Raji (cell line): ENCODE data around the gene STPG4.

ENCODE experiments used
- POLR2A ChIP-seq: IDR thresholded peaks from 2 replicates; pipeline ENCODE4 v1.6.1; 2011; ENCODE audit warnings: low read depth, low read length, control low read depth; ENCODE audit not compliant: insufficient read depth

Gene STPG4

DNA sequence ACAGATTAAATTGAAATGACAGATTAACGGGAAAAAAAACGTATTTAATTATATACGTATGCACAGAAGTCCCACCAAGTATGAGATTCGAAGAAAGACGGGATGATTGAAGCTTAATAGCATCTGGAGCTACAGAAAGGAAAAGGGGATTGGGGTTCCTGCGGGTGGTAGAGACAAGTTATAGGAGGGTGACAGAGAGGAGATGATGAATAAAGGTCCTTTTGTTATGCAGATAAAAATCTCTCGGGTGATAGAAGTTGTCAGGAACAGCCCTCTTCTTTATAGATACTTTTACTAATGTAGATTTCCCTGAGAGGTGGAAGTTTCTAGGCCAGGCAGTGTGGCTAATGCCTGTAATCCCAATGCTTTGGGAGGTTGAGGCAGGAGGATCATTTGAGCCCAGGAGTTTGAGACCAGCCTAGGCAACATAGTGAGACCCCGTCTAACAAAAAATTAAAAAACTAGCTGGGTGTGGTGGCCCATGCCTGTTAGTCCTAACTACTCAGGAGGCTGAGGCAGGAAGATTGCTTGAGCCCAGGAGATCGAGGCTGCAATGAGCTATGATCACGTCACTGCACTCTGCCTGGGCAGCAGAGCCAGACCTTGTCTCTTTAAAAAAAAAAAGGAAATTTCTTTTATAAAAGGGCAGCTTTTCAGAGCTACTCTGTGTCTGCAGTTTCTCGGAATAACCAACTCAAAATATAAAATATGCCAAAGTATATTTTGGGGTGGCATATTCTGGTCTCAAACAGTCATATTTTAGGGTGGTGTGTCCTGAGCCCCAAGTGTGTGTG is 113.0 kb downstream of the STPG4 start:
- no peak for TF ChIP-seq POLR2A

DNA sequence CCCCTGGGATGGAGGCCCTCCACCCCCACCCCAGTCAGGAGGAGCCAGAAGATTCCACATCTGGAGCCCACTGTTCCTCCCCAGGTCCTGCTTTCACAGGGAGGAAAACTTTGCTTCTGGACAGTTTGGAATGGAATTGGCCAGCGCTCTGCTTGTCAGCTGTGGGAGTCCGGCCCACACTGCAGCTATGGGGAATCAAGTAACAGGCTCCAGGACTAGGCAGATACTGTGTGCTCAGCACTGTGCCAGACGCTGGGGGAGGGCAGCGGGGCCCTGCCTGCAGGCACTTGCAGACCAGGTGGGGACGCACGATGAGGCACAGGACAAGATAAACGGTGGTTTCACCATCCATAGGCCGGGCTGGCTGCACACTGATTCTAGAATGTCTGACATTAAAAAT is 114.0 kb downstream of the STPG4 start:
- no peak for TF ChIP-seq POLR2A

DNA sequence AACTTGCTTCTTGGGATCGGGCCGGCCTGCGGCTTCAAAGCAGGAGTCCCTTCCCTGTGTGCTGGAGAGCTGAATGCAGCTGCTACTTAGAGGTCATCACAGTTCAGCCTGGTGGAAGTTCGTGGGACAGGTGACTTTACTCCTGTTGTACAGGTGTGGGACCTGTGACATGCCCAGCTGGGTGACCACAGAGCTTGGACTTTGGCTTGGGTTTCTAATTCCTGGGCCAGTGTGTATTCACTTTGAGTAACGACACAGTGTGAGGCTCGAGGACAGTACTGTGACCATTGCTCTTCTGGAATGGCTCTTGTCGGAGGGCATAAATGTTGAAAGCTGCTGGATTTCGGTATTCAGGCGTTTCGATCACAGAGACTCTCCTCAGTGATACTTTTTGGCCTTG is 114.5 kb downstream of the STPG4 start:
- no peak for TF ChIP-seq POLR2A

DNA sequence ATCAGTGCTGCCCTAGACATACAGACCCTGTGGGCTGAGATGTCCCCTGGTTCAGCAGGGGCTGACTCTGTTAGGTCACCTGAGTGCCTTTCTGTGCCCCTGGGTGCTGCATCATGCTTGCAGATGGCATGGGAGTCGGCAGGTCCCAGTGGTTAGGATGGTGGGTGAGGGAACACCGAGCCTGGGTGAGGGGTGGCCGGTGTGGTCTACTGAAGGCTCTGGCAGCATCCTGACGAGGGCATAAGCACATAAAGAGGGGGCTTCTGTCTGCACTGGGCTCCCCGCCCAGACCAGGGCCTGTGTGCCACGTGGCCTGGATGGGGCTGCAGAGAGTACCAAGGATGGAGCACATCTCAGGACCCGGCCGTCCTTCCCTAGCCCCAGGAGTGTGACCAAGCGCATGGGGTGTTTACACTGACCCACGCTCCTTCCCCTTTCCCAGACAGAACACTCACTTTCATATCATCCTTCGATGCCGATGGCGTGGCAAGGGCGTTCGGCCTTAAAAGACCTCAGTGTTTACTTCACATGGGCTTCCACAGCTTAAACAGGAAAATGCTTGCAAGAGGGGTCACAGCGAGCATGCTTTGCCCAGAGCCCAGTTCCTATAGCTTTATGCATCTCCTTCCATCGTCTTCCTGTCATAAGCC is 115.1 kb downstream of the STPG4 start:
- TF ChIP-seq POLR2A, result no peak

DNA sequence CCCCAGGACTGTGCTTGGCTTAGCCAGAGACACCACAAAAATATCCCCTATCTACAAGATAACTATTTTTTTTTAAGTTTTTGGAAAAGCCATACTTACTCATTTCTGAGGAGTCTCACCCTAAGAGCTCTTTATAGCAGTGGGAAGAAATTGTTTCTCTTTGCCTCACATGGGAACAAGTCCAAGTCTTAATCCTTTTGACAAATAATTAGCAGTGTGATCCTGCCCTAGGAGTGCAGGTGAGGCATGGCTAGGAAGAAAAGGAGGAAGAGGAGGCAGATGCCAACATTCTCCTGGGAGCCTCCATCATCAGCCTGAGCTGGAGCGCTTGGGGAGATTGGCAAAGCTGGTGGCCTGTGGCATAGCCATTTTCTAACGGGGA is 115.6 kb downstream of the STPG4 start:
- TF ChIP-seq POLR2A, result no peak

DNA sequence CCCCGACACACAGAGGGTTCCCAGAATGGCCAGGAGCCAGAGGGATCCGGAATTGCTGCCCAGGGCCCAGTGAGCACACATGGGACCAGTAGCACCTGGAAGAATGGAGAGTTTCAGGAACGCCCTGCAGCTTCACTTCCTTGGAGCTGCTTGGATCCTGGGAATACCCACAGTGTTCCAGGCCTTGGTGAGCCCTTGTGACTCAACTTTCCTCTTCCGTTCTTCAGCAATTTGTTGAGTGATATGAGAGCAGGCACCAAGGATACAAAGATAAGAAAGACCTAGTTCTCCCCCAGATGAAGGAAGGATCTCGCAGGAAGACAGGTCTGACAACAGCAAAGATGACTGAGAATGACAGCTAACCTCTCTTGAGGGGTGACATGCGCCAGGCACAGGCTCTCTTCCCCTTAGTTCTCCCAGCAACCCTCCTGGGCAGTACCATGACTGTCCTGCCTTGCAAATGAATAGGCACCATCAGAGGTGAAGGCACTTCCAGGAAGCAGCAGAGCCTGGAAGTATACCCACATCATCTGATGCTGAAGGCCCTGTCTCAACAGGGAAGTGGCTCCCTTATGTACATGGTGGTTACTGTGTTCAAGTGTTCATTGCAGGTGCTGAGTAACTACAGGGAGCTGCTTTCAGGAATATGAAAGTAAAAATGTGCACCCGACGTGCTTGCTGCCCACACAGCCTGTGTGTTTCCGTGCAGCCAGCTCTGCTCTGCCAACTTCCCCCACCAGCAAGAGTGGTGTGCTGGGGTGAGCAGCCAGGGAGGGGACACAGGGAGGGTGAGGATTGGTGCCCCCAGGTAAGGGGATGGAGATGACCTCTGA is 116.2 kb downstream of the STPG4 start:
- TF ChIP-seq POLR2A, result no peak

DNA sequence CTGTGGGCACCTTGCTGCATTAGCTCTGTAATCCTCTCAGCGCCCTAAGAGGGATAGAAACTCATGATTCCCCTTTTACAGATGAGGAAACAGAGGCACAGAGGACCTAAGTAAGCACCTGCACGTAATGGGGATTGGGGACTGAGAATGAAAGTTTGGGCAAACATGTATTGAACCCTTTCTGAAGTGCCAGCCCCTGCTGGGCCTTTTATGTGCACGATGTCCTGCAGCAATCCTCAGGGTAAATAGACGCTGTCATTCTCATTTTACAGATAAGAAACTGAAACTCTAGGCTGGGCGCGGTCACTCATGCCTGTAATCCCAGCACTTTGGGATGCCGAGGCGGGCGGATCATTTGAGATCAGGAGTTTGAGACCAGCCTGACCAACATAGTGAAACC is 117.4 kb downstream of the STPG4 start:
- no peak for TF ChIP-seq POLR2A
